Calu3 (cell line): ENCODE data around the gene SPANXN4. TPM values are rescaled to one million over a fixed set of nuclear protein-coding genes. Genes with fewer than 3 reads are reported as not detected.

Experiments used
- BruUV-seq: library from RNA; stranded (reverse); fragments of 400-500 nt; replicated peaks from 2 replicates; lab custom pipeline; 2021; lab: Mats Ljungman, UMichigan
- CTCF ChIA-PET: fragments of 300-600 bp; sonication (Branson Sonifier 250); formaldehyde crosslinking; loops from one replicate; lab custom pipeline; 2022; ENCODE audit warnings: antibody characterized with exemption; lab: Charles Lee
- DNase-seq: peaks from one replicate; pipeline ENCODE4 v3.0.0; 2022
- H3K27ac Mint-ChIP-seq: one replicate; pipeline ENCODE4 v1.8.0; 2022; ENCODE audit warnings: mixed read lengths; ENCODE audit not compliant: unreplicated experiment
- H3K27me3 Mint-ChIP-seq: one replicate; pipeline ENCODE4 v1.8.0; 2022; ENCODE audit warnings: mixed read lengths; ENCODE audit not compliant: unreplicated experiment
- H3K36me3 Mint-ChIP-seq: one replicate; pipeline ENCODE4 v1.8.0; 2022; ENCODE audit warnings: mild to moderate bottlenecking, moderate library complexity, mixed read lengths; ENCODE audit not compliant: insufficient read depth, unreplicated experiment
- H3K4me1 Mint-ChIP-seq: one replicate; pipeline ENCODE4 v1.8.0; 2022; ENCODE audit warnings: mild to moderate bottlenecking, low read depth, mixed read lengths; ENCODE audit not compliant: unreplicated experiment
- H3K4me3 Mint-ChIP-seq: one replicate; pipeline ENCODE4 v1.8.0; 2022; ENCODE audit warnings: mild to moderate bottlenecking, low read depth, moderate library complexity, mixed read lengths; ENCODE audit not compliant: unreplicated experiment
- H3K9me3 Mint-ChIP-seq: one replicate; pipeline ENCODE4 v1.8.0; 2022; ENCODE audit warnings: low read depth, mixed read lengths; ENCODE audit not compliant: unreplicated experiment
- intact Hi-C: fragments of 100-400 bp; cut with micrococcal nuclease; formaldehyde crosslinking; loops from one replicate; pipeline ENCODE4 v1.10.0; 2022; ENCODE audit not compliant: unreplicated experiment
- total RNA-seq: library from RNA; stranded (reverse); gene quantifications from 2 replicates; pipeline ENCODE4 v1.2.3, GENCODE V29; 2022
- TF ChIP-seq, protein P1 (sequence below): fragments of 200-600 bp; IDR thresholded peaks from one replicate; pipeline ENCODE4 v1.8.0; 2022; ENCODE audit warnings: antibody characterized with exemption; ENCODE audit not compliant: unreplicated experiment

The SPANXN4 gene
- total RNA-seq, 1 experiment from 2014 or later = not detected

DNA sequence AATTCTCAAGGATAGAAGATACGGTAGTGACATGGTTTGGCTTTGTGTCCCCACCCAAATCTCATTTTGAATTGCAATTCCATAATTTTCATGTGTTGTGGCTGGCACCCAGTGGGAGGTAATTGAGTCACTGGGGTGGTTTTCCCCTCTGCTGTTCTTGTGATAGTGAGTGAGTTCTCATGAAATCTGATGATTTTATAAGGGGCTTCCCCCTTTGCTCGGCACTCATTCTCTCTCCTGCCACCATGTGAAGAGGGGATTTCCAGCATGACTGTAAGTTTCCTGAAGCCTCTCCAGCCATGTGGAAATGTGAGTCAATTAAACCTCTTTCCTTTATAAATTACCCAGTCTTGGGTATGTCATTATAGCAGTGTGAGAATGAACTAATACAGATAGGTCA is 8.5 kb upstream of the SPANXN4 start:
- DNase-seq = no peak
- CTCF ChIA-PET = no interaction called here
- intact Hi-C loops = no loop called here
- Mint-ChIP-seq H3K27ac (no peak overlapping the region), H3K27me3 (no peaks in the 10 kb centered on the region), H3K4me3 (no peak overlapping the region), H3K9me3 (peaks cover 9% of the 10 kb centered on the region), H3K36me3 (no peaks in the 10 kb centered on the region), H3K4me1 (no peaks in the 10 kb centered on the region)
- TF ChIP-seq, protein P1, sequence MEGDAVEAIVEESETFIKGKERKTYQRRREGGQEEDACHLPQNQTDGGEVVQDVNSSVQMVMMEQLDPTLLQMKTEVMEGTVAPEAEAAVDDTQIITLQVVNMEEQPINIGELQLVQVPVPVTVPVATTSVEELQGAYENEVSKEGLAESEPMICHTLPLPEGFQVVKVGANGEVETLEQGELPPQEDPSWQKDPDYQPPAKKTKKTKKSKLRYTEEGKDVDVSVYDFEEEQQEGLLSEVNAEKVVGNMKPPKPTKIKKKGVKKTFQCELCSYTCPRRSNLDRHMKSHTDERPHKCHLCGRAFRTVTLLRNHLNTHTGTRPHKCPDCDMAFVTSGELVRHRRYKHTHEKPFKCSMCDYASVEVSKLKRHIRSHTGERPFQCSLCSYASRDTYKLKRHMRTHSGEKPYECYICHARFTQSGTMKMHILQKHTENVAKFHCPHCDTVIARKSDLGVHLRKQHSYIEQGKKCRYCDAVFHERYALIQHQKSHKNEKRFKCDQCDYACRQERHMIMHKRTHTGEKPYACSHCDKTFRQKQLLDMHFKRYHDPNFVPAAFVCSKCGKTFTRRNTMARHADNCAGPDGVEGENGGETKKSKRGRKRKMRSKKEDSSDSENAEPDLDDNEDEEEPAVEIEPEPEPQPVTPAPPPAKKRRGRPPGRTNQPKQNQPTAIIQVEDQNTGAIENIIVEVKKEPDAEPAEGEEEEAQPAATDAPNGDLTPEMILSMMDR = no peak
- BruUV-seq = no TSS peak

DNA sequence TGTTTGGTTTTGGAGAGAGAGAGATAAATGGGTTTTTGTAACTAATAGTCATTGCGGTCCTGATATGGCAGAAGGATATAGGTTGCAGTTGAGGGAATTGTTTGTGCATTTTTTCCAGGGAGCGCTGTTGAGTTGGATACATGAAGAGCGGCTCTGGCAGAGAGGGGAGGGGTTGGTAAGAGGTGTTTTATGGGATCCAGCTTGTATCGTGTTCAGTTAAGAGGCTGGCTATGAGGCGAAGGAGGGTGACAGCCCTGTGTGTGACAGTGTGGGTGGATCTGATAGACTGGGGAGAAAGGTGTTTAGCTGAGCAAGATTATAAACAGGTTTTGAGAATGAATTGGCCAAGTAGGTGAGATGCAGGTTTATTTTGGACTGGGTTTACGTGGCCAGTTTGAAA is 1.5 kb downstream of the SPANXN4 start:
- no peaks in the 10 kb centered on the region for H3K4me1 Mint-ChIP-seq

DNA sequence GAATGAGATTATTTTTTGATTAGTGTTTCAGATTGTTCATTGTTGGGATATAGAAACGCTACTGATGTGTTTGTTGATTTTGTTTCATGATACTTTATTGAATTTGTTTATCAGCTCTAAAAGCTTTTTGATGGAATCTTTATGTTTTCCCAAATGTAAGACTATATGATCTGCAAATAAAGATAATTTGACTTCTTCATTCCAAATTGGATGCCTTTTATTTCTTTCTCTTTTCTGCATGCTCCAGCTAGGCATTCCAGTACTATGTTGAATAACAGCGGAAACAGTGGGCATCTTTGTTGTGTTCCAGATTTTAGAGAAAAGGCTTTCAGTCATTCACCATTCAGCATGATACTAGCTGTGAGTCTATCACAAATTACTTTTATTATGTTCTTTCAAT is 21.8 kb downstream of the SPANXN4 start:
- intact Hi-C loops = no loop called here
- peaks cover 3% of the 10 kb centered on the region for H3K9me3 Mint-ChIP-seq

More for the DNA sequence above, 1.5 kb downstream of the SPANXN4 start:
- CTCF ChIA-PET = no interaction called here
- DNase-seq = no peak
- intact Hi-C loops = no loop called here
- no TSS peak for BruUV-seq
- peaks cover 17% of the 10 kb centered on the region for H3K9me3 Mint-ChIP-seq
- TF ChIP-seq, protein P1 = no peak
- H3K27me3 Mint-ChIP-seq = no peaks in the 10 kb centered on the region
- no peak overlapping the region for H3K27ac Mint-ChIP-seq
- no peaks in the 10 kb centered on the region for H3K36me3 Mint-ChIP-seq
- H3K4me3 Mint-ChIP-seq = no peak overlapping the region

DNA sequence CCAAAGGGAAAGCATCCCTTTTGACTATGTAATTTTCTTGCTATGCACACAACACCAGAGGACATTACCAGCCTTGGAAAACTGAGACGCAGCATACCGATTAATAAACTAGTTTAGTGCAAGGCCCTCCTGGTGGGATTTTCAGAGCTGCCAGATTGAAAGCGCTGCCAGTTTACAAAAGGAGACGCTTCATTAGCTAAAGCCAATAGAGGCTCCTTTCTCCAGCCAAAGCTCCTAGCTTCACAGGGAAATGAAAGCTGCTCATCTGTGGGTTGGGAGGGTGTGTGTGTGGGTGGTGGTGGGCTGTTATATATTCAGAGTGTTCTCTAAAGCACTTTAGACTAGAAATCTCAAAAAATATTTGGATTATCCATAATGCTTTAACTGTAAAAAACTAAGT is 32.4 kb downstream of the SPANXN4 start:
- H3K36me3 Mint-ChIP-seq = no peaks in the 10 kb centered on the region
- TF ChIP-seq, protein P1 = no peak
- no peak for DNase-seq
- no peaks in the 10 kb centered on the region for H3K27me3 Mint-ChIP-seq
- no TSS peak for BruUV-seq
- no peak overlapping the region for H3K4me3 Mint-ChIP-seq
- H3K27ac Mint-ChIP-seq = no peak overlapping the region
- H3K9me3 Mint-ChIP-seq = peaks cover 7% of the 10 kb centered on the region
- CTCF ChIA-PET = no interaction called here
- intact Hi-C loops = no loop called here
- H3K4me1 Mint-ChIP-seq = no peaks in the 10 kb centered on the region

More for the DNA sequence above, 21.8 kb downstream of the SPANXN4 start:
- Mint-ChIP-seq H3K27ac (no peak overlapping the region), H3K4me1 (no peaks in the 10 kb centered on the region), H3K27me3 (no peaks in the 10 kb centered on the region), H3K36me3 (no peaks in the 10 kb centered on the region), H3K4me3 (no peak overlapping the region)
- no TSS peak for BruUV-seq
- TF ChIP-seq, protein P1 = no peak
- DNase-seq = no peak
- CTCF ChIA-PET = no interaction called here
